B cell (primary cell): ENCODE measurements around the gene SEMA6D. TPM values are rescaled to one million over a fixed set of nuclear protein-coding genes. Genes with fewer than 3 reads are reported as not detected.

Experiments used
- ATAC-seq: fragments of 200-7000 bp; cut with Tn5 transposase; one replicate; pipeline ENCODE4 v1.10.0; 2021; ENCODE audit warnings: low read depth, mild to moderate bottlenecking, moderate number of reproducible peaks, moderate library complexity
- CTCF ChIA-PET: fragments of 350-600 bp; sonication (Branson Sonifier 250); formaldehyde crosslinking; loops from one replicate; lab custom pipeline; 2021; ENCODE audit warnings: antibody characterized with exemption, inconsistent platforms; lab: Charles Lee
- POLR2A ChIA-PET: fragments of 350-600 bp; sonication (Branson Sonifier 250); formaldehyde crosslinking; loops from one replicate; lab custom pipeline; 2021; ENCODE audit warnings: antibody characterized with exemption; lab: Charles Lee
- DNase-seq: peaks from one replicate; pipeline ENCODE4 v3.0.0; 2013
- H2AFZ ChIP-seq: 2 replicates; pipeline ENCODE4 v1.6.1; 2012; ENCODE audit warnings: mild to moderate bottlenecking, low read depth, low read length; ENCODE audit not compliant: insufficient read depth, poor library complexity, severe bottlenecking
- H3K27ac ChIP-seq, 2 donors: 1 replicate in 1 of 2; 2 replicates in 1 of 2; pipeline ENCODE4 v1.5.1; 2012 to 2013; ENCODE audit warnings: low read length in 2 of 2, mild to moderate bottlenecking in 2 of 2, moderate library complexity in 1 of 2
- H3K27me3 ChIP-seq, 4 experiments: fragments of 200-600 bp in 1 of 4; sonication (generic) in 1 of 4; replicated peaks in 1 of 4; 1 replicate in 2 of 4; 2 replicates in 2 of 4; pipeline versions ENCODE4 v1.6.1 to v1.7.0; 2013 to 2016; ENCODE audit warnings: low read length in 3 of 4, mild to moderate bottlenecking in 2 of 4, mixed read lengths in 1 of 4, moderate library complexity in 1 of 4; ENCODE audit not compliant: insufficient read depth in 4 of 4, control insufficient read depth in 3 of 4; ENCODE audit errors: control extremely low read depth in 1 of 4
- H3K36me3 ChIP-seq, 2 experiments: replicated peaks in 1 of 2; 1 replicate in 1 of 2; 2 replicates in 1 of 2; pipeline versions ENCODE4 v1.6.1 to v1.7.1; 2013; ENCODE audit warnings: low read length in 1 of 2; ENCODE audit not compliant: insufficient read depth in 2 of 2, control insufficient read depth in 1 of 2; ENCODE audit errors: control extremely low read depth in 1 of 2, extremely low read depth in 1 of 2
- H3K4me1 ChIP-seq, 2 donors: fragments of 200-600 bp in 1 of 2; sonication (generic) in 1 of 2; 1 replicate in 1 of 2; 2 replicates in 1 of 2; pipeline versions ENCODE4 v1.5.1 to v1.6.1; 2013 to 2017; ENCODE audit warnings: low read length in 2 of 2; ENCODE audit not compliant: control insufficient read depth in 2 of 2, insufficient read depth in 2 of 2
- H3K4me2 ChIP-seq: replicated peaks from 2 replicates; pipeline ENCODE3; 2012; ENCODE audit warnings: mild to moderate bottlenecking, low read depth, low read length; ENCODE audit not compliant: poor library complexity, severe bottlenecking
- H3K4me3 ChIP-seq, 5 experiments: fragments of 200-600 bp in 1 of 5; sonication (generic) in 1 of 5; 1 replicate in 3 of 5; 2 replicates in 2 of 5; pipeline versions ENCODE4 v1.5.1 to v1.7.0; 2011 to 2016; ENCODE audit warnings: low read length in 4 of 5, mild to moderate bottlenecking in 4 of 5, low read depth in 2 of 5, control low read depth in 1 of 5, moderate library complexity in 1 of 5; ENCODE audit not compliant: insufficient read depth in 1 of 5; ENCODE audit errors: control extremely low read depth in 1 of 5, extremely low read depth in 1 of 5
- H3K79me2 ChIP-seq: fragments of 200-600 bp; sonication (generic); one replicate; pipeline ENCODE4 v1.6.0; 2016; ENCODE audit warnings: low read length; ENCODE audit not compliant: control insufficient read depth, insufficient read depth
- H3K9ac ChIP-seq: fragments of 200-600 bp; sonication (generic); 2 replicates; pipeline ENCODE4 v1.6.1; 2017; ENCODE audit warnings: mild to moderate bottlenecking, low read length, moderate library complexity
- H3K9me3 ChIP-seq, 3 donors: one replicate each; pipeline versions ENCODE4 v1.6.1 to v1.7.1; 2013; ENCODE audit warnings: low read length in 2 of 3; ENCODE audit not compliant: control insufficient read depth in 2 of 3, insufficient read depth in 1 of 3; ENCODE audit errors: control extremely low read depth in 1 of 3
- H4K20me1 ChIP-seq: 2 replicates; pipeline ENCODE4 v1.6.0; 2012; ENCODE audit warnings: mild to moderate bottlenecking, low read length; ENCODE audit not compliant: insufficient read depth, control insufficient read depth, poor library complexity, severe bottlenecking
- H3K27ac Mint-ChIP-seq: one replicate; pipeline ENCODE4 v1.8.0; 2021; ENCODE audit warnings: mixed read lengths
- H3K27me3 Mint-ChIP-seq: one replicate; pipeline ENCODE4 v1.8.0; 2021; ENCODE audit warnings: mixed read lengths
- H3K4me1 Mint-ChIP-seq: one replicate; pipeline ENCODE4 v1.8.0; 2021; ENCODE audit warnings: mixed read lengths
- H3K4me3 Mint-ChIP-seq: one replicate; pipeline ENCODE4 v1.8.0; 2021; ENCODE audit warnings: mixed read lengths
- H3K9me3 Mint-ChIP-seq: one replicate; pipeline ENCODE4 v1.8.0; 2022; ENCODE audit warnings: mixed read lengths; ENCODE audit not compliant: insufficient read depth
- CTCF ChIP-seq: fragments of 200-600 bp; IDR thresholded peaks from one replicate; pipeline ENCODE4 v1.8.0; 2022; ENCODE audit warnings: antibody characterized with exemption, mild to moderate bottlenecking
- EZH2 ChIP-seq: IDR thresholded peaks from 2 replicates; pipeline ENCODE4 v1.6.1; 2012; ENCODE audit warnings: borderline replicate concordance, low read depth, mild to moderate bottlenecking, moderate library complexity, low read length; ENCODE audit not compliant: insufficient read depth, poor library complexity, severe bottlenecking
- WGBS: methylation state at CpG from one replicate; pipeline ENCODE4 v1.1.5; 2013; ENCODE audit warnings: missing lambda C conversion rate; ENCODE audit not compliant: insufficient coverage; 5-methylcytosine and 5-hydroxymethylcytosine counted together
- intact Hi-C: fragments of 100-400 bp; cut with micrococcal nuclease; formaldehyde crosslinking; loops from one replicate; pipeline ENCODE4 v1.10.0; 2022
- polyA plus RNA-seq: library from polyadenylated mRNA; depleted of rRNA; stranded (reverse); fragments of >200 nt; gene quantifications from 2 replicates; pipeline ENCODE4 v1.2.3, GENCODE V29; 2012
- total RNA-seq, 2 donors: library from RNA; stranded (reverse); fragments of 120-200 nt in 1 of 2; gene quantifications; 1 replicate in 1 of 2; 2 replicates in 1 of 2; pipeline versions ENCODE4 v1.2.3 to v1.2.4, GENCODE V29; 2013 to 2022

SEMA6D gene
- total and polyA plus RNA-seq, 2 donors (not counting 1 experiment from before 2014, with no cell fraction given), result not detected

- ChIA-PET POLR2A (no interaction called here), CTCF (no interaction called here)
- Mint-ChIP-seq H3K27me3 (no peaks in the 10 kb centered on the region), H3K4me3 (no peak overlapping the region), H3K27ac (no peak overlapping the region), H3K9me3 (peaks cover 6% of the 10 kb centered on the region), H3K4me1 (no peaks in the 10 kb centered on the region)
- ATAC-seq (no peak), DNase-seq (no peak)
- Histone ChIP-seq H3K36me3 (no peaks in the 10 kb centered on the region), H3K4me3 (no peak overlapping the region), H3K4me1 (no peaks in the 10 kb centered on the region), H3K4me2 (no peak overlapping the region), H2AFZ (no peak overlapping the region), H3K9ac (no peak overlapping the region), H3K27ac (no peak overlapping the region), H3K27me3 (no peaks in the 10 kb centered on the region), H3K79me2 (no peaks in the 10 kb centered on the region), H3K9me3 (peaks cover 3 to 8% (median 4%) of the 10 kb centered on the region in 3 donors), H4K20me1 (no peaks in the 10 kb centered on the region)
- no peak for TF ChIP-seq EZH2
- TF ChIP-seq CTCF, result no peak
- intact Hi-C loops, result no loop called here
These were observed 37.0 kb downstream of the SEMA6D start for GRCh38 chr15:47754312-47754711.

DNA sequence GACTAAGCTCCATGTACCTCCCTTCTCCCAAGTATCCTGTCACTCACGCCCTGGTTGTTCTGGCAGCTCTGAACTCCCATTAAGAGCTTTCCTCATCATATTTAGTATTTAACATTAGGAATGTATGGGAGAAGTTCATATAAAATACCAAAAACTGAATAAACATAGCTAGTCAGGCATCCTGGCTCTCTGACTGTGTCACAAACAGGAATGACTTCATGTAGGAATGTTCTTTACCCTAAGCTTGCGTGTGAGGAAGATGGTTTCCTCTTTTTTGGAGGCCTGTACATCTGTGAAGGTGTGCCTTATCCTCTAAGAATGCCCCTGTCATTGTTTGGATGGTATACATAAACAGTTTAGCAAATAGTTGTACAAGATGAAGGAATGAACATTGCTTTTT is 38.6 kb downstream of the SEMA6D start:
- Histone ChIP-seq H4K20me1 (no peaks in the 10 kb centered on the region), H3K27ac (no peak overlapping the region), H3K79me2 (no peaks in the 10 kb centered on the region), H3K9ac (no peak overlapping the region), H3K4me1 (no peaks in the 10 kb centered on the region), H3K9me3 (peaks cover 3 to 8% (median 4%) of the 10 kb centered on the region in 3 donors), H2AFZ (no peak overlapping the region), H3K4me3 (no peak overlapping the region), H3K4me2 (no peak overlapping the region), H3K36me3 (no peaks in the 10 kb centered on the region), H3K27me3 (no peaks in the 10 kb centered on the region)
- TF ChIP-seq EZH2 (no peak), CTCF (no peak)
- Mint-ChIP-seq H3K4me3 (no peak overlapping the region), H3K9me3 (peaks cover 6% of the 10 kb centered on the region), H3K4me1 (no peaks in the 10 kb centered on the region), H3K27me3 (no peaks in the 10 kb centered on the region), H3K27ac (no peak overlapping the region)
- no peak for ATAC-seq
- WGBS, result 57% methylated on average over 1 of the region's 2 CpGs
- ChIA-PET CTCF (no interaction called here), POLR2A (no interaction called here)
- intact Hi-C loops, result no loop called here
- no peak for DNase-seq
